ENCODE data around the gene TNFRSF14. TPM values are rescaled to one million over a fixed set of nuclear protein-coding genes. Genes with fewer than 3 reads are reported as not detected.

TNFRSF14 gene
- total and polyA plus RNA-seq, 2 of the 13 experiments (the other 11 are each of a cell fraction or from before 2014, with no cell fraction given): 11.9 to 49.9 TPM

DNA sequence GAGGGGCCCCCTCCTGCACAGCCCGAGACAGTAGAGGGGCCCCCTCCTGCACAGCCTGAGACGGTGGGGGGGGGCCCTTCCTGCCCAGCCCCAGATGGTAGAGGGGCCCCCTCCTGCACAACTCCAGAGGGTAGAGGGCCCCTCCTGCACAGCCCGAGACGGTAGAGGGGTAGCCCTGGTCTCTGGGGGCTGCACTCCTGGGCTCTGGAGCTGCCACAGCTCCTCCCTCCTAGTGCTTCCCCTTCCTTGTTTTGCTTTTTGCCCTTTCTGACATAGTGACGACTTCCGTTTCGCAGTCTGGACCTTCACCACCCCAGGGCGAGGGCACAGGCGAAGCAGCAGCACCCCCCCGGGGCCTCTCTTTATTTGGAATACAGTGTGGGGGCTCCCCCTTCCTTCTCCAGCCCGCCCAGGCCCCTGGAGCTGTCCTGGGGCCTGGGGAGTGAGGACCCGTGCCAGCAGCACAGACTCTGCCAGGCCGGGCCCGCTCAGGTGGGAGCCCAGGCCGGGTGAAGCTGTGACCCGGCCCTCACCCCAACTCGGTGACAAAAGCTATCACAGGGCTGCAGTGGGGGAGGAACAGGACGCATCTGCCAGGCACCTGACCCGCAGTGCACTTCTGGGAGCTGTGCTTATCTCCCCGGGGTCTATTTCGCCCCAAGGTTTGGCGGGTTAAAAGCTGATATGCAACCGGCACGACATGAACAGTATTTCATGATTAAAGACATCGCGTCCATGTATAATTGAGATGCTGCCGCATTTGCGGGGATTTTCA is 29.3 kb downstream of the TNFRSF14 start (continued):
- TF ChIP-seq, protein P1, sequence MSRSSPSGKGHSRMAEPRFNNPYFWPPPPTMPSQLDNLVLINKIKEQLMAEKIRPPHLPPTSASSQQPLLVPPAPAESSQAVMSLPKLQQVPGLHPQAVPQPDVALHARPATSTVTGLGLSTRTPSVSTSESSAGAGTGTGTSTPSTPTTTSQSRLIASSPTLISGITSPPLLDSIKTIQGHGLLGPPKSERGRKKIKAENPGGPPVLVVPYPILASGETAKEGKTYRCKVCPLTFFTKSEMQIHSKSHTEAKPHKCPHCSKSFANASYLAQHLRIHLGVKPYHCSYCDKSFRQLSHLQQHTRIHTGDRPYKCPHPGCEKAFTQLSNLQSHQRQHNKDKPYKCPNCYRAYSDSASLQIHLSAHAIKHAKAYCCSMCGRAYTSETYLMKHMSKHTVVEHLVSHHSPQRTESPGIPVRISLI (CRISPR knock-in tag; IDR thresholded peaks at IDR 0.05; ENCODE audit: borderline replicate concordance): no peak
- TF ChIP-seq, protein P2, sequence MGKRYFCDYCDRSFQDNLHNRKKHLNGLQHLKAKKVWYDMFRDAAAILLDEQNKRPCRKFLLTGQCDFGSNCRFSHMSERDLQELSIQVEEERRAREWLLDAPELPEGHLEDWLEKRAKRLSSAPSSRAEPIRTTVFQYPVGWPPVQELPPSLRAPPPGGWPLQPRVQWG (CRISPR knock-in tag; IDR thresholded peaks at IDR 0.05; ENCODE audit: borderline replicate concordance, low read depth): no peak
- TF ChIP-seq MBNL3 (CRISPR knock-in tag; conservative IDR thresholded peaks at IDR 0.05): no peak
- no peak for TF ChIP-seq ZNF484 (CRISPR knock-in tag; IDR thresholded peaks at IDR 0.05; ENCODE audit: borderline replicate concordance, low read depth)
- no peak for TF ChIP-seq ZNF747 (CRISPR knock-in tag; IDR thresholded peaks at IDR 0.05; ENCODE audit: borderline replicate concordance)
- no peak; the same call in 1 of the 2 replicates for TF ChIP-seq BRCA1 (CRISPR knock-in tag; IDR thresholded peaks at IDR 0.05)
- peak; percentile 21; the same call in 1 of the 2 replicates for TF ChIP-seq RXRB (CRISPR knock-in tag; IDR thresholded peaks at IDR 0.05; ENCODE audit: borderline replicate concordance)
- no peak for TF ChIP-seq ZNF788 (CRISPR knock-in tag; IDR thresholded peaks at IDR 0.05; ENCODE audit: borderline replicate concordance)
- 0 out of 2 replicates have a peak, but pooled peaks have one; percentile 7 for TF ChIP-seq FOXC1 (CRISPR knock-in tag; IDR thresholded peaks at IDR 0.05; ENCODE audit: borderline replicate concordance)
- TF ChIP-seq SP4 (CRISPR knock-in tag; IDR thresholded peaks at IDR 0.05): peak; percentile 20; the same call in 1 of the 2 replicates
- TF ChIP-seq ZC3H13 (CRISPR knock-in tag; IDR thresholded peaks at IDR 0.05): no peak
- TF ChIP-seq ZBTB3 (CRISPR knock-in tag; IDR thresholded peaks at IDR 0.05; ENCODE audit: borderline replicate concordance, low read depth): no peak
- no peak for TF ChIP-seq ONECUT2 (CRISPR knock-in tag; IDR thresholded peaks at IDR 0.05)
- peak; percentile 23; the same call in 1 of the 2 replicates for TF ChIP-seq MED1 (CRISPR knock-in tag; IDR thresholded peaks at IDR 0.05)
- TF ChIP-seq, protein P3, sequence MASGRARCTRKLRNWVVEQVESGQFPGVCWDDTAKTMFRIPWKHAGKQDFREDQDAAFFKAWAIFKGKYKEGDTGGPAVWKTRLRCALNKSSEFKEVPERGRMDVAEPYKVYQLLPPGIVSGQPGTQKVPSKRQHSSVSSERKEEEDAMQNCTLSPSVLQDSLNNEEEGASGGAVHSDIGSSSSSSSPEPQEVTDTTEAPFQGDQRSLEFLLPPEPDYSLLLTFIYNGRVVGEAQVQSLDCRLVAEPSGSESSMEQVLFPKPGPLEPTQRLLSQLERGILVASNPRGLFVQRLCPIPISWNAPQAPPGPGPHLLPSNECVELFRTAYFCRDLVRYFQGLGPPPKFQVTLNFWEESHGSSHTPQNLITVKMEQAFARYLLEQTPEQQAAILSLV (CRISPR knock-in tag; IDR thresholded peaks at IDR 0.05; ENCODE audit: borderline replicate concordance): peak; percentile 6; the same call in 1 of the 2 replicates
- TF ChIP-seq SP1 (IDR thresholded peaks at IDR 0.05): no peak
- peak; percentile 51; the same call in 1 of the 2 replicates for TF ChIP-seq SP1 (CRISPR knock-in tag; IDR thresholded peaks at IDR 0.05)
- no peak for TF ChIP-seq RCOR2 (CRISPR knock-in tag; IDR thresholded peaks at IDR 0.05)
- no peak for TF ChIP-seq MLLT10 (CRISPR knock-in tag; IDR thresholded peaks at IDR 0.05)
- TF ChIP-seq ASH2L (IDR thresholded peaks at IDR 0.05; ENCODE audit: insufficient read length, low read depth, low read length): no peak
- TF ChIP-seq, protein P4, sequence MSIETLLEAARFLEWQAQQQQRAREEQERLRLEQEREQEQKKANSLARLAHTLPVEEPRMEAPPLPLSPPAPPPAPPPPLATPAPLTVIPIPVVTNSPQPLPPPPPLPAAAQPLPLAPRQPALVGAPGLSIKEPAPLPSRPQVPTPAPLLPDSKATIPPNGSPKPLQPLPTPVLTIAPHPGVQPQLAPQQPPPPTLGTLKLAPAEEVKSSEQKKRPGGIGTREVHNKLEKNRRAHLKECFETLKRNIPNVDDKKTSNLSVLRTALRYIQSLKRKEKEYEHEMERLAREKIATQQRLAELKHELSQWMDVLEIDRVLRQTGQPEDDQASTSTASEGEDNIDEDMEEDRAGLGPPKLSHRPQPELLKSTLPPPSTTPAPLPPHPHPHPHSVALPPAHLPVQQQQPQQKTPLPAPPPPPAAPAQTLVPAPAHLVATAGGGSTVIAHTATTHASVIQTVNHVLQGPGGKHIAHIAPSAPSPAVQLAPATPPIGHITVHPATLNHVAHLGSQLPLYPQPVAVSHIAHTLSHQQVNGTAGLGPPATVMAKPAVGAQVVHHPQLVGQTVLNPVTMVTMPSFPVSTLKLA (IDR thresholded peaks at IDR 0.05): no peak
- no peak for TF ChIP-seq ZNF644 (CRISPR knock-in tag; IDR thresholded peaks at IDR 0.05; ENCODE audit: low read depth)

All from HepG2 (cell line).